ENCODE results near the gene FBXW11.

The FBXW11 gene

DNA sequence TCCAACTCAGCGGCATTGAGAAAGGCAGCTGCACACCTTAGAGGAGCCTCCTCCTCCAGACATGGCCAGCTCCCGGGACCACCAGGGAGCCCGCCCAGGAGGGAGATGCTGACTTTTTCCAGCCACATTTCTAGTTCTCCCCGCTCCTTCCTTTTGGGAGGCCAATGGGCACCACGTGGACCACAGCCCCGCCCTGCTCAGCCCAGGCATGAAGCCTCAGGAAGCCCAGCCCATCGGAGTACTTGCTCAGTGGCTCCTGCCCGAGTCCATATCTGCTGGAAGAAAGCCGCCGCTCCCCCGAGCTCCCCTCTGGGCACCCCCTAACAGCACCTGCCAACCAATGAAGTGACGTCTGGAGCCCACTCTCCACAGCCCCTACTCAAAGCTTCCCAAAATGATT lies 168.4 kb downstream of the FBXW11 start:
- DNase-seq: no peak

DNA sequence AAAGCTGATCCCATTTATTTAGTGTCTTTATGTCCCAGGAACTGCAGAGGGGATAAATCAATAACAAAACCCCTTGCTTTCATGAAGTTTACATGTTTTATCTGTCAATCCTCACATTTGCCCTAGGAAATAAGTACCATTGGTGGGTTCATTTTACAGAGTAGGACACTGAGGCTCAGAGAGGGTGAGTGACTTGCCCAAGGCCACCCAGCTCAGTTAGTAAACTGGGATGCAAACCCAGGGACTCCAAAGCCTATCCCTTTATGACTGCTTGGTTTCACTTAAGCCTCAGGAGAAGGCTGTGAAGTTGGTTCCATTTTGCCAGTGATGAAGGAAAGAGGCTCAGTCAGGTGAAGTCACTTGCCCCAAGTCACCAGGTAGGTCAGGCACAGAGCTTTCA lies 168.9 kb downstream of the FBXW11 start:
- no peak for DNase-seq

DNA sequence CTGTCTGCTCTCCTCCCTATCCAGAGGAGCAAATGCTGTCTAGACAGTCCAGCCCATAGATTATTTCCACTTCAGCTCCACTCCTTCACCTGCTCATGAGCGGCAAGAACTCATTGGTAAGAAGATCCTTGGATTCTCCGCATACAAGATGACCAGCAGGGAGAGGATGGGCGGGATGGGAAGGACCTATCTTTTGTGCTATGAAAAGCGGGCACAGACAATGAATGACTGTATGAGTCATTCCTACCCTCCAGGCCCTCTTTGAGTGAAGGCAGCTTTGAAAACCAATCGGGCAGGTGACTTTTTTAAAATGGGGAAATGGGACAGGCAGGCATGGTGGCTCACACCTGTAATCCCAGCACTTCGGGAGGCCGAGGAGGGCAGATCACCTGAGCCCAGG lies 171.4 kb downstream of the FBXW11 start:
- no peak for DNase-seq

DNA sequence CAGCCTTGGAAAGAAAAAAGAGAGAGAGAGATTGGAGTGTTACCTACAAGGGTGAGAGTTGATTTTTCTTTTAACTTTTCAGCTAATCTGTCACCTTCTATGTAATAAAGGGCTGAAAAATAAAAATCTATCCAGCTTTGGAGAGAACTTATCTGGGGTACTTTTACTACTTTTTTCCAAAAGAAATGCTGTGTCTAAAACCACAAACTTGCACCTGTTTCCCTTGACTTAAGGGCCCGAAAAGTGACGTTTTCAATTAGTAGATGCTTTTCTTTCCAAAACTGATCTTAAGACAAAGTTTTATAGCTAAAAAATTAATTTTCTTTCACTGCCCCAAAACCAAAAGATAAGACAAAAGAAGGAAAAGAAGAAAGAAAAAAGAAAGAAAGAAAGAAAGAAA lies 172.0 kb downstream of the FBXW11 start:
- DNase-seq: no peak

DNA sequence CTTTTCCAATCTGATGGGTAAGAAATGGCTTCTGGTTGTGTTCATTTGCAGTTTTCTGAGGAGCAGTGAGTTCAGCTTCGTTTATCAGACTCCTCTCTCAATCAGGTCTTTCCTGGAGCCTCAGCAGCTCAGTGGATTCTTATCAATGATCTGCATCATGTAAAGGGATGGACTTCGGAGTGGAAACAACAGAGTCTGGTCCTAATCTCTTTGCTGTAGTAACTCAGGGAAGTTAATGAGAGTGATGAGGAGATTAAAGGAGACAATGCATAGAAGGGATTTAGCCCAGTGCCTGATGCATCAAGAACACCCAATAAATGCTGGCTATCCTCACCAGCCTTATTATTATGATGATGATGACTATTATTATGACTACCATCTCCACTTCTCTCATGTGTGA lies 173.7 kb downstream of the FBXW11 start:
- no peak for DNase-seq

DNA sequence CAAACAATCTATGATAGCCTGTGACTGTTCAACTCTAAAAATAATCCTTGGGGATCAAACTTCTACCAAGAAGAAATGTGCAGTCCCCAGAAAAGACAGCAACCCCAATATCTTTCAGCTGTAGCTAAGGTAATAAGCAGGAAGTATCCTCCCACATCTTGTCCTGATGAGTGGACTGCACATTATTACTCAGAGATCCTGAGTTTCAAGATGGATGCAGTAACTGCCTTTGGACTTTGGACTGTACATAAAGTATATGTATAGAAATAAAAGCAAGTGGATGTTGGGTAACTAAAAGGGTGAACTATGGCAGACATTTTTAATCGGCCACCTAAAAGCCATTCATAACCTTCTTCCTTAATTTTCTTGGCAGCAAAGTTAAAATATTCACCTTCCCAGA lies 175.8 kb downstream of the FBXW11 start:
- no peak for DNase-seq

DNA sequence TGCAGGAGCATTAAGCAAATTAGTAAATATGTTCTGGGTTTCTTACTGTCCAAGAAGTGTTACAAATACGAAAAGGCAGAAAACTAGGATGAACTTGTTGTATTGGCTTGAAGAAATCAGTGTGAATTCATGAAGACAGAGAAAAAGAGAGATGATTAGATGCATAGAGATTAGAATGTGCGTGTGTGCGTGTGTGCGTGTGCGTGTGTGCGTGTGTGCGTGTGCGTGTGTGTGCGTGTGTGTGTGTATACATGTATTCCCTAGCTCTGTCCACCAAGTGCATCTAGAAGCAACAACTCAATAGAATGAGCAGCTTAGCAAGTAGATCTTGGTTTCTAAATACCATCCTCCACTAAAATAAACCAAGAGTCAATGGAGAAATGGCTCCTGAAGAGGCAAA lies 179.3 kb downstream of the FBXW11 start:
- DNase-seq: no peak

DNA sequence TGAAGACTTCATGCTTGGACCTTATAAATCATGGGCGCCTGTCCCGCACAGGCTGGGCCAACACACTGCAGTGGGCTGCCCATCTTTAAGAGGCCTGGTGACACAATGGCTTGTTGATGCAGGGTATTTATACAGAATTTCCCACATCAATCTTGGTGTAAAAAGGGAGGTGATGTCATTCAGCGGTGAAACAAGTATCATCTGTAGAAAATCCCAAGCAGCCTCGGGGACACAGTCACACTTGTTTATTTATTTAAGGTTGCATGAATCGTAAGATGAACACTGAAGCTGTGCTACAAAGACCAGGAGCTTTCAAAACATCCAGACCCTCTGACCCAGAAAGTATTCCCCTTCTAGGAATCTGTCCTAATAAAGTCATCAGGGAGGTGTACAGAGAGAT lies 180.3 kb downstream of the FBXW11 start:
- DNase-seq: no peak

DNA sequence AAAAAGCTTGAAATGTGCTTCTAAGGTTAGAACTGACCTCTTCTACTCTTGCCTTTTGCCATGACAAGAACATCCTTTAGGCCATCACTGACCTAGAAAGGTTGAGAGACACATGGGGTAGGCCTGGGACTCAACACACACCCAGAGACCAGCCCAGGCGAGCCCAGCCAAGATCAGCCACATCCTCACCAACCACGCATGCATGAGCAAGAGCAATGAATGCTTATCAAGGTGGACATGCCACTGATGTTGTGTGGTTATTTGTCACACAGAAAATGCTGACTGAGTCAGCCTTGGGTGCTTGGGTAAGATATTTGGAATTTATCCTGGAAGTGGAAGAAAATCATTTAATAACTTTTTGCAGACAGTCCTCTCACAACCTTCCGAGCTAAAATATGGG lies 181.4 kb downstream of the FBXW11 start:
- no peak for DNase-seq

DNA sequence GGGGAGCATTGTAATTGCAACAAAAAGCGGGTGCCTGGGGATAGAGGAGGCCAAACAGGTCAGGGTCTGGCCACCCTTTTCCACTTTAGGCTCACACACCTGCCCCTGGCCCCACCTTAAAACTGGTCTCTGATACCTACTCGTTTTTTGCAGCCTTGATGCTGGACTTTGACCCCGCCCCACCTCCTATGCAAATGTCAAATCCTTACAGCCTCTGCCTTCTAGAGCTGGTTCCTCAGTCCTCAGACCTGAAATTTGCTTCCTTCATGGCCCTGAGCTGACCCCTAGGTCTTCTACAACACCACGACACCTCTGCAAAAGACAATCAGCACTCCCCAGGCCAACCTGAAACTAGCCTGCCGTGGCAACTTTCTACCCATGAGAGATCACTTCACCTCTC lies 183.2 kb downstream of the FBXW11 start:
- no peak for DNase-seq

DNA sequence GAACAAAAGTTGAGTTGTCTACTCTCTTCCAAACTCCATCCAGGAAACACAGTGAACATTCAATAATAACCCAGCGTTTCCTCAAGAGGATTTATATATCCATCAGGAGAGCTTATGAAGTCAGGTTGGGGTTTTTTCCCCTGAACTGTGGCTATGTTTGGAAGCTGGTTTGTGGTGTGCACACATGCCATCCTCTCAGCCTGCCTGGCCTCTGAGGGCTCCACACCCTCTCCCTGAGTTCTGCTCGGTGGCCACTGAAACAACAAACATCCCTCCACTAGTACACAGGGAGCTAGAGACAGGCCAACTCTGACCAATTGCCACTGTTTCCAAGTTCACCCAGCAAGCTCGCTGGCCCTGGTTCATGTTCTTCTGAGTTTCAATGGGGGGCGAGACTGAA lies 185.2 kb downstream of the FBXW11 start:
- DNase-seq: no peak

DNA sequence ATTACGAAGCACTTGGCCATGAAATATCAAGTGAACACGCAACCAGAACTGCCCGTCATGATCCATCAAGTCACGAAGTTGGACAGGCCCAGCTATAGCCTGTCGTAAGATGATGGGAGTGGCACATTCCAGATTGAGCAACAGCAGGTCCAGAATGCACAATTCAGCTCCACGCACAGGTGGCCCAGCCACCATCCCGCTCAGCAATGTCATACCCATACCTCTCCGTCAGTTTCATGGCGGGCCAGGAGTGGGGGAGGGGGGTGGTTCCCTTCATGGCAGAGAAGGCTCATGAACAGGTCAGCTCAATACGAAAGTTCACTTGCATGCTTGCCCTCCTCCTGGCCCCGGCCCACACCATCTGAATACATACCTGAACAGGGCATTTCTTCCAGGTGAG lies 185.9 kb downstream of the FBXW11 start:
- DNase-seq: no peak

DNA sequence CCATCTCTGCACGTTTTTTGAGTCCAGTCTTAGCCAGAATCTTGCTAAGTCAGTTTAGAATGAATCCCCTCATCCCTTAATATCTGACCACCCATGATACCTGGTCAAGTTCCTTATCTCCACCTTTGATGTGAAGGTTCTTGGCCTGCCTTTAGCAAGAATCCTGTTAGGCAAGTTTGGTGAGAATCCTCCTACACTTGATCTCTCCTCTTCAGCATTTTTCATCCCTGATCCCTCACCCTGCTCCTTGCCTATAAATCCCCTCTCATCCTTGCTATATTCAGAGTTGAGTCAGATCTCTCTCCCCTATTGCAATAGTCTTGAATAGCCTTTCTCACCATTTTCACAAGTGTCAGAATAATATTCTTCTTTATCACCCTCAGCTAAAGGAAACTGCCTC lies 189.8 kb downstream of the FBXW11 start:
- DNase-seq: no peak

DNA sequence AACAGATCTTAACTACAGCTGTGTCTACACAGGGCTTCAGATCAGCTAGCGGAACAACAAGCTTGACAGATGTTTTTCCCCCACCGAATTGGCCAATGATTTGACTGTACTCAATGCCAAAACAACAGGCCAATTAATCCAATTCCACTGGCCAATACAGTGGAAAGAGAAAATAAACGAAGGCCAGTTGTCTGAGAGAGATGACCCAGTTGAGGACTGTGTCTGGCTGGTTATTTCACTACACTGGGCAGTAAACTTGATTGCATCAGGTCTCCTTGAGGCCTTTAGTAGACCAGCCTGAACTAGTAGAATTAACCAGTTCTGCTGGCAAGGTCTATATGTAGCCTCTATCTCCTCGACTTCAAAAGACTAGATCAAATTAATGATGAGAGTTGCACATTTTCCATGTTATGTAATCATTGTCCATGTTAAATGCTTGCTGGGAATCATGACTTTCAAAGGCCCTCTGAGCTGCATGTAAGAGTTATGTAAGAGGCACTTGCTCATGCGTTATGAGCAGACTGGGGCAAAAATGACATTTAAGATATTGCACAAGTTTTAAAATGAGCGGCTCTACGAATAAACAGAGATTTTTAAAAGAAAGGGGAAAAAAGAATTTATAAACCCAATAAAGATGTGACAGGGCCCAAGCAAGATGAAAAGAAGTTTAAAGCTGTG lies 192.5 kb downstream of the FBXW11 start:
- DNase-seq: no peak

DNA sequence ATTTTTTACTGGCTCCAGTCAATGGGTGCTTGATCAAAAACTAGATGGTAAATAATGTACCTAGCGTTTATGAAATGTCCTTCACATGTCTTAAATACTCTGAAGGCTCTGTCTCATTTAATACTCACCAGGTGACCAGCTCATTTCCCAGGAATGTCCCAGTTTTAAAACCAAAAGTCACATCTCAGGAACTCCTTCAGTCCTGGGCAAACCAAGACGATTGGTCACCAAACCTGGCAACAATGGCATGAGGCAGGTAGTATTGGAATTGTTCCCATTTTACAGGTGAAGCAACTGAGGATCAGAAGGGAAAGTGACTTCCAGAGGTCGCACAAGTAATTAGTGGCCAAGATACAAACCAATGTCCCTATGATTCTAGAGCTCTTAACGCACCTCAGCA lies 193.2 kb downstream of the FBXW11 start:
- DNase-seq: no peak

Measured in stimulated activated naive CD4-positive, alpha-beta T cell treated with Interleukin-2 at 50 U/mL for 16 hours (primary cell).